Myocyte (in vitro differentiated cells): ENCODE measurements around the gene RAD51B. TPM values are rescaled to one million over a fixed set of nuclear protein-coding genes. Genes with fewer than 3 reads are reported as not detected.
"Not testable (repeated sequence)": the region's sequence is repeated elsewhere in the genome, so short reads cannot be mapped to it uniquely, and the experiment has no call there.

ENCODE experiments used
- DNase-seq: peaks from one replicate; pipeline ENCODE4 v3.0.0-alpha.2; 2012; ENCODE audit warnings: low read depth
- total RNA-seq: library from RNA; depleted of rRNA; stranded (reverse); fragments of >200 nt; gene quantifications from 2 replicates; pipeline ENCODE4 v1.2.3, GENCODE V29; 2014

RAD51B gene
- total RNA-seq, 1 donor from 2014 or later = 70.0 TPM

- DNase-seq = no peak
Observed at GRCh38 chr14:67978749-67979148, 159.2 kb downstream of the RAD51B start.

GRCh38 chr14:67982711-67983608 is 163.4 kb downstream of the RAD51B start:
- DNase-seq = no peak

GRCh38 chr14:67984274-67984673 is 164.7 kb downstream of the RAD51B start:
- no peak for DNase-seq

- DNase-seq = no peak
Observed at GRCh38 chr14:67986131-67986841, 166.7 kb downstream of the RAD51B start.

- DNase-seq = peak; percentile 85
Observed at GRCh38 chr14:67987606-67988005, 168.0 kb downstream of the RAD51B start.

- DNase-seq = not testable (repeated sequence)
Observed at GRCh38 chr14:67988210-67988609, 168.6 kb downstream of the RAD51B start.

- no peak for DNase-seq
Observed at GRCh38 chr14:67990576-67990975, 171.0 kb downstream of the RAD51B start.

GRCh38 chr14:67994531-67994930 is 175.0 kb downstream of the RAD51B start:
- no peak for DNase-seq

- no peak for DNase-seq
Observed at GRCh38 chr14:67996235-67996634, 176.7 kb downstream of the RAD51B start.

- DNase-seq = peak; percentile 24
Observed at GRCh38 chr14:67998834-67999233, 179.3 kb downstream of the RAD51B start.

- DNase-seq = peak; percentile 45
Observed at GRCh38 chr14:67999290-67999689, 179.7 kb downstream of the RAD51B start.

- peak; percentile 90 for DNase-seq
Observed at GRCh38 chr14:67999705-68000384, 180.3 kb downstream of the RAD51B start.

GRCh38 chr14:68000511-68000910 is 180.9 kb downstream of the RAD51B start:
- DNase-seq = peak; percentile 44

GRCh38 chr14:68008491-68008890 is 188.9 kb downstream of the RAD51B start:
- no peak for DNase-seq

GRCh38 chr14:68011406-68012028 is 191.9 kb downstream of the RAD51B start:
- DNase-seq = peak; percentile 15

GRCh38 chr14:68012871-68013270 is 193.3 kb downstream of the RAD51B start:
- no peak for DNase-seq

GRCh38 chr14:68013326-68013725 is 193.7 kb downstream of the RAD51B start:
- no peak for DNase-seq

- DNase-seq = no peak
Observed at GRCh38 chr14:68014771-68015170, 195.2 kb downstream of the RAD51B start.

- no peak for DNase-seq
Observed at GRCh38 chr14:68015356-68016254, 196.0 kb downstream of the RAD51B start.

GRCh38 chr14:68016255-68016914 is 196.8 kb downstream of the RAD51B start:
- no peak for DNase-seq
